HepG2 (cell line): Measurements from ENCODE around the gene HBB. TPM values are rescaled to one million over a fixed set of nuclear protein-coding genes. Genes with fewer than 3 reads are reported as not detected.

ENCODE experiments used
- ATAC-seq: fragments of 200-7000 bp; cut with Tn5 transposase; 3 replicates; pipeline ENCODE4 v1.9.1; 2020; ENCODE audit warnings: mild to moderate bottlenecking, moderate library complexity
- BruUV-seq: library from RNA; stranded (reverse); fragments of 400-500 nt; replicated peaks from 2 replicates; lab custom pipeline; 2021; lab: Mats Ljungman, UMichigan
- CTCF ChIA-PET: fragments of 300-600 bp; formaldehyde crosslinking; extraction: SDS; loops from one replicate; lab custom pipeline; 2021; ENCODE audit warnings: low total read pairs, inconsistent platforms, low intra/inter-chr PET ratio; lab: Yijun Ruan, JAX
- POLR2A ChIA-PET: fragments of 350-600 bp; sonication (Branson Sonifier 250); formaldehyde crosslinking; loops from one replicate; lab custom pipeline; 2020; ENCODE audit warnings: antibody characterized with exemption, inconsistent platforms; lab: Yijun Ruan, JAX
- DNase-seq: peaks from one replicate; pipeline ENCODE4 v3.0.0-alpha.2; 2015; ENCODE audit warnings: low spot score
- FAIRE-seq: peaks from 3 replicates; lab custom pipeline; 2011; peaks lifted over from hg19 to GRCh38; lab: Jason Lieb, UNC
- H2AFZ ChIP-seq: one replicate; pipeline ENCODE4 v1.6.1; 2011; ENCODE audit warnings: low read length, inconsistent platforms
- H3K27ac ChIP-seq: fragments of 300-600 bp; 3 replicates; pipeline ENCODE4 v1.8.0; 2011; ENCODE audit warnings: mixed run types, mild to moderate bottlenecking, mixed read lengths, low read length, inconsistent platforms; ENCODE audit not compliant: insufficient read depth; ENCODE audit errors: extremely low read length
- H3K27me3 ChIP-seq, 2 experiments: fragments of 200-600 bp in 1 of 2; 2 replicates in 1 of 2; 3 replicates in 1 of 2; pipeline versions ENCODE4 v1.6.0 to v1.8.0; 2011; ENCODE audit warnings: low read length in 2 of 2, mild to moderate bottlenecking in 2 of 2, moderate library complexity in 2 of 2, inconsistent platforms in 1 of 2; ENCODE audit not compliant: insufficient read depth in 2 of 2, control insufficient read depth in 1 of 2
- H3K36me3 ChIP-seq, 2 experiments: fragments of 200-600 bp in 1 of 2; replicated peaks in 1 of 2; 2 replicates in 1 of 2; 3 replicates in 1 of 2; pipeline versions ENCODE4 v1.5.1 to v1.8.0; 2011; ENCODE audit warnings: low read length in 2 of 2, inconsistent platforms in 1 of 2; ENCODE audit not compliant: insufficient read depth in 2 of 2, control insufficient read depth in 1 of 2
- H3K4me1 ChIP-seq: 2 replicates; pipeline ENCODE4 v1.5.1; 2012; ENCODE audit warnings: low read length, inconsistent platforms; ENCODE audit not compliant: insufficient read depth
- H3K4me2 ChIP-seq: 2 replicates; pipeline ENCODE4 v1.6.0; 2011; ENCODE audit warnings: low read depth, low read length, inconsistent platforms
- H3K4me3 ChIP-seq, 3 experiments: fragments of 200-600 bp in 1 of 3; sonication (generic), shearing (Covaris generic) in 1 of 3; replicated peaks in 1 of 3; 2 replicates each; pipeline ENCODE4 v1.5.1; 2011 to 2016; ENCODE audit warnings: low read length in 3 of 3, inconsistent platforms in 2 of 3, low read depth in 2 of 3, mild to moderate bottlenecking in 2 of 3, control low read depth in 1 of 3, mixed read lengths in 1 of 3; ENCODE audit not compliant: insufficient read depth in 1 of 3
- H3K79me2 ChIP-seq: one replicate; pipeline ENCODE4 v1.6.1; 2011; ENCODE audit warnings: low read length, inconsistent platforms; ENCODE audit not compliant: insufficient read depth
- H3K9ac ChIP-seq: 2 replicates; pipeline ENCODE4 v1.6.0; 2011; ENCODE audit warnings: mild to moderate bottlenecking, low read depth, low read length, inconsistent platforms; ENCODE audit not compliant: insufficient read depth
- H3K9me3 ChIP-seq: 2 replicates; pipeline ENCODE4 v1.5.1; 2012; ENCODE audit warnings: mild to moderate bottlenecking, low read length
- H4K20me1 ChIP-seq: 2 replicates; pipeline ENCODE4 v1.6.0; 2011; ENCODE audit warnings: inconsistent platforms, mild to moderate bottlenecking, low read length, moderate library complexity; ENCODE audit not compliant: insufficient read depth
- ARNTL ChIP-seq: sonication (generic); formaldehyde crosslinking; IDR thresholded peaks from 2 replicates; pipeline ENCODE4 v1.4.0; 2020; ENCODE audit warnings: mild to moderate bottlenecking, missing genetic modification reagents
- EHMT2 ChIP-seq: fragments of 200-600 bp; sonication (generic); IDR thresholded peaks from 2 replicates; pipeline ENCODE4 v1.7.0; 2017; ENCODE audit warnings: antibody characterized with exemption, low read depth, low read length, borderline replicate concordance
- KDM3A ChIP-seq: IDR thresholded peaks from 2 replicates; pipeline ENCODE4 v1.6.1; 2018; ENCODE audit warnings: low read depth, missing compliant biosample characterization
- SRSF9 ChIP-seq: fragments of 200-400 bp; formaldehyde crosslinking; IDR thresholded peaks from 2 replicates; pipeline ENCODE4 v1.6.1; 2018; ENCODE audit warnings: borderline replicate concordance, mild to moderate bottlenecking, low read depth, low read length; ENCODE audit not compliant: insufficient read depth, poor library complexity, severe bottlenecking
- ZC3H13 ChIP-seq: sonication (generic); formaldehyde crosslinking; IDR thresholded peaks from 2 replicates; pipeline ENCODE4 v1.8.1; 2023; ENCODE audit warnings: mild to moderate bottlenecking, missing genetic modification reagents, moderate library complexity
- ZNF121 ChIP-seq: sonication (generic); formaldehyde crosslinking; IDR thresholded peaks from 2 replicates; pipeline ENCODE4 v1.5.0; 2020; ENCODE audit warnings: mild to moderate bottlenecking, missing genetic modification reagents
- ZNF224 ChIP-seq: sonication (generic); formaldehyde crosslinking; IDR thresholded peaks from 2 replicates; pipeline ENCODE4 v1.5.0; 2020; ENCODE audit warnings: mild to moderate bottlenecking, missing genetic modification reagents
- ZNF572 ChIP-seq: sonication (generic); formaldehyde crosslinking; IDR thresholded peaks from 2 replicates; pipeline ENCODE4 v1.5.1; 2020; ENCODE audit warnings: mild to moderate bottlenecking, missing genetic modification reagents
- WGBS: methylation state at CpG from one replicate; pipeline ENCODE4 v1.1.6; 2017; ENCODE audit warnings: low lambda C conversion rate; 5-methylcytosine and 5-hydroxymethylcytosine counted together
- in situ Hi-C: cut with HindIII; loops from 2 replicates; pipeline ENCODE4 v1.10.0; 2017; ENCODE audit warnings: low pct_unique_long_range_greater_than_20kb; ENCODE audit not compliant: extremely low pct_ligation_motif_present
- intact Hi-C: fragments of 100-400 bp; cut with micrococcal nuclease; formaldehyde crosslinking; loops from one replicate; pipeline ENCODE4 v1.10.0; 2022; ENCODE audit not compliant: unreplicated experiment
- polyA plus RNA-seq, 8 experiments: library from polyadenylated mRNA; depleted of rRNA in 3 of 8; stranded (reverse) in 7 of 8; unstranded in 1 of 8; fragments of >200 nt; fragmentation: Illumina TruSeq in 4 of 8; extraction: Trizol in 4 of 8; gene quantifications; 2 replicates each; pipeline versions ENCODE4 v1.2.1 to v1.2.3, GENCODE V29; 2011 to 2016; ENCODE audit warnings: low read depth in 4 of 8, missing spikeins in 1 of 8, mixed read lengths in 1 of 8; ENCODE audit not compliant: insufficient read depth in 1 of 8
- total RNA-seq, 5 experiments: library from RNA; depleted of rRNA; stranded (reverse); fragments of >200 nt; fragmentation: Illumina TruSeq; extraction: Trizol; gene quantifications; 2 replicates each; pipeline ENCODE4 v1.2.3, GENCODE V29; 2016; ENCODE audit warnings: low read depth in 1 of 5
- TF ChIP-seq, protein P1 (sequence below): sonication (generic); formaldehyde crosslinking; IDR thresholded peaks from 2 replicates; pipeline ENCODE4 v1.5.0; 2020; ENCODE audit warnings: mild to moderate bottlenecking, missing genetic modification reagents, borderline replicate concordance
- TF ChIP-seq, protein P2 (sequence below): sonication (generic); formaldehyde crosslinking; IDR thresholded peaks from 2 replicates; pipeline ENCODE4 v1.5.1; 2020; ENCODE audit warnings: missing genetic modification reagents, mild to moderate bottlenecking, borderline replicate concordance
- TF ChIP-seq, protein P3 (sequence below): sonication (generic); formaldehyde crosslinking; IDR thresholded peaks from 2 replicates; pipeline ENCODE4 v1.5.1; 2020; ENCODE audit warnings: missing genetic modification reagents, mild to moderate bottlenecking, borderline replicate concordance

HBB gene
- total and polyA plus RNA-seq, 2 of the 13 experiments (the other 11 are each of a cell fraction or from before 2014, with no cell fraction given): not detected

DNA sequence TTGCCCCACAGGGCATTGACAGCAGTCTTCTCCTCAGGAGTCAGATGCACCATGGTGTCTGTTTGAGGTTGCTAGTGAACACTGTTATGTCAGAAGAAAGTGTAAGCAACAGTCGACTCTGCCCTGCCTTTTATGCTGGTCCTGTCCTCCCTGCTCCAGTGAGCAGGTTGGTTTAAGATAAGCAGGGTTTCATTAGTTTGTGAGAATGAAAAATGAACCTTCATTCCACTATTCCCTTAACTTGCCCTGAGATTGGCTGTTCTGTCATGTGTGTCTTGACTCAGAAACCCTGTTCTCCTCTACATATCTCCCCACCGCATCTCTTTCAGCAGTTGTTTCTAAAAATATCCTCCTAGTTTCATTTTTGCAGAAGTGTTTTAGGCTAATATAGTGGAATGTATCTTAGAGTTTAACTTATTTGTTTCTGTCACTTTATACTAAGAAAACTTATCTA lies 7.5 kb upstream of the HBB start, which contains the start of gene HBD:
HBD (minus strand) TSS at position 103 of the 454 bp plus-strand sequence; CDS start at position 53, 50 bp downstream.
- Histone ChIP-seq H4K20me1 (no peaks in the 10 kb centered on the region; the same call in 1 of the 2 replicates), H3K9ac (no peak within 1 kb of the TSS), H3K4me2 (no peak within 1 kb of the TSS), H3K27ac (no peak within 1 kb of the TSS), H3K4me1 (no peaks in the 10 kb centered on the region), H3K4me3 (no peak within 1 kb of the TSS), H3K27me3 (no peaks in the 10 kb centered on the region), H3K9me3 (no peaks in the 10 kb centered on the region), H3K79me2 (no peaks in the 10 kb centered on the region), H3K36me3 (no peaks in the 10 kb centered on the region), H2AFZ (no peak within 1 kb of the TSS)
- DNase-seq: no peak
- in situ Hi-C loops: no loop called here
- no peak for FAIRE-seq
- ChIA-PET POLR2A (no interaction called here), CTCF (no interaction called here)
- intact Hi-C loops: no loop called here
- 0% methylated on average over 2 of the region's 2 CpGs for WGBS
- TF ChIP-seq ZNF572 (CRISPR knock-in tag) (no peak), ZNF224 (no peak), ZC3H13 (no peak), ZNF121 (CRISPR knock-in tag) (no peak), ARNTL (no peak), KDM3A (CRISPR knock-in tag) (no peak), SRSF9 (no peak), EHMT2 (no peak)
- TF ChIP-seq, protein P1, sequence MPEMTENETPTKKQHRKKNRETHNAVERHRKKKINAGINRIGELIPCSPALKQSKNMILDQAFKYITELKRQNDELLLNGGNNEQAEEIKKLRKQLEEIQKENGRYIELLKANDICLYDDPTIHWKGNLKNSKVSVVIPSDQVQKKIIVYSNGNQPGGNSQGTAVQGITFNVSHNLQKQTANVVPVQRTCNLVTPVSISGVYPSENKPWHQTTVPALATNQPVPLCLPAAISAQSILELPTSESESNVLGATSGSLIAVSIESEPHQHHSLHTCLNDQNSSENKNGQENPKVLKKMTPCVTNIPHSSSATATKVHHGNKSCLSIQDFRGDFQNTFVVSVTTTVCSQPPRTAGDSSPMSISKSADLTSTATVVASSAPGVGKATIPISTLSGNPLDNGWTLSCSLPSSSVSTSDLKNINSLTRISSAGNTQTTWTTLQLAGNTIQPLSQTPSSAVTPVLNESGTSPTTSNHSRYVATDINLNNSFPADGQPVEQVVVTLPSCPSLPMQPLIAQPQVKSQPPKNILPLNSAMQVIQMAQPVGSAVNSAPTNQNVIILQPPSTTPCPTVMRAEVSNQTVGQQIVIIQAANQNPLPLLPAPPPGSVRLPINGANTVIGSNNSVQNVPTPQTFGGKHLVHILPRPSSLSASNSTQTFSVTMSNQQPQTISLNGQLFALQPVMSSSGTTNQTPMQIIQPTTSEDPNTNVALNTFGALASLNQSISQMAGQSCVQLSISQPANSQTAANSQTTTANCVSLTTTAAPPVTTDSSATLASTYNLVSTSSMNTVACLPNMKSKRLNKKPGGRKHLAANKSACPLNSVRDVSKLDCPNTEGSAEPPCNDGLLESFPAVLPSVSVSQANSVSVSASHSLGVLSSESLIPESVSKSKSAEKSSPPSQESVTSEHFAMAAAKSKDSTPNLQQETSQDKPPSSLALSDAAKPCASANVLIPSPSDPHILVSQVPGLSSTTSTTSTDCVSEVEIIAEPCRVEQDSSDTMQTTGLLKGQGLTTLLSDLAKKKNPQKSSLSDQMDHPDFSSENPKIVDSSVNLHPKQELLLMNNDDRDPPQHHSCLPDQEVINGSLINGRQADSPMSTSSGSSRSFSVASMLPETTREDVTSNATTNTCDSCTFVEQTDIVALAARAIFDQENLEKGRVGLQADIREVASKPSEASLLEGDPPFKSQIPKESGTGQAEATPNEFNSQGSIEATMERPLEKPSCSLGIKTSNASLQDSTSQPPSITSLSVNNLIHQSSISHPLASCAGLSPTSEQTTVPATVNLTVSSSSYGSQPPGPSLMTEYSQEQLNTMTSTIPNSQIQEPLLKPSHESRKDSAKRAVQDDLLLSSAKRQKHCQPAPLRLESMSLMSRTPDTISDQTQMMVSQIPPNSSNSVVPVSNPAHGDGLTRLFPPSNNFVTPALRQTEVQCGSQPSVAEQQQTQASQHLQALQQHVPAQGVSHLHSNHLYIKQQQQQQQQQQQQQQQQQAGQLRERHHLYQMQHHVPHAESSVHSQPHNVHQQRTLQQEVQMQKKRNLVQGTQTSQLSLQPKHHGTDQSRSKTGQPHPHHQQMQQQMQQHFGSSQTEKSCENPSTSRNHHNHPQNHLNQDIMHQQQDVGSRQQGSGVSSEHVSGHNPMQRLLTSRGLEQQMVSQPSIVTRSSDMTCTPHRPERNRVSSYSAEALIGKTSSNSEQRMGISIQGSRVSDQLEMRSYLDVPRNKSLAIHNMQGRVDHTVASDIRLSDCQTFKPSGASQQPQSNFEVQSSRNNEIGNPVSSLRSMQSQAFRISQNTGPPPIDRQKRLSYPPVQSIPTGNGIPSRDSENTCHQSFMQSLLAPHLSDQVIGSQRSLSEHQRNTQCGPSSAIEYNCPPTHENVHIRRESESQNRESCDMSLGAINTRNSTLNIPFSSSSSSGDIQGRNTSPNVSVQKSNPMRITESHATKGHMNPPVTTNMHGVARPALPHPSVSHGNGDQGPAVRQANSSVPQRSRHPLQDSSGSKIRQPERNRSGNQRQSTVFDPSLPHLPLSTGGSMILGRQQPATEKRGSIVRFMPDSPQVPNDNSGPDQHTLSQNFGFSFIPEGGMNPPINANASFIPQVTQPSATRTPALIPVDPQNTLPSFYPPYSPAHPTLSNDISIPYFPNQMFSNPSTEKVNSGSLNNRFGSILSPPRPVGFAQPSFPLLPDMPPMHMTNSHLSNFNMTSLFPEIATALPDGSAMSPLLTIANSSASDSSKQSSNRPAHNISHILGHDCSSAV (CRISPR knock-in tag): no peak
- TF ChIP-seq, protein P2, sequence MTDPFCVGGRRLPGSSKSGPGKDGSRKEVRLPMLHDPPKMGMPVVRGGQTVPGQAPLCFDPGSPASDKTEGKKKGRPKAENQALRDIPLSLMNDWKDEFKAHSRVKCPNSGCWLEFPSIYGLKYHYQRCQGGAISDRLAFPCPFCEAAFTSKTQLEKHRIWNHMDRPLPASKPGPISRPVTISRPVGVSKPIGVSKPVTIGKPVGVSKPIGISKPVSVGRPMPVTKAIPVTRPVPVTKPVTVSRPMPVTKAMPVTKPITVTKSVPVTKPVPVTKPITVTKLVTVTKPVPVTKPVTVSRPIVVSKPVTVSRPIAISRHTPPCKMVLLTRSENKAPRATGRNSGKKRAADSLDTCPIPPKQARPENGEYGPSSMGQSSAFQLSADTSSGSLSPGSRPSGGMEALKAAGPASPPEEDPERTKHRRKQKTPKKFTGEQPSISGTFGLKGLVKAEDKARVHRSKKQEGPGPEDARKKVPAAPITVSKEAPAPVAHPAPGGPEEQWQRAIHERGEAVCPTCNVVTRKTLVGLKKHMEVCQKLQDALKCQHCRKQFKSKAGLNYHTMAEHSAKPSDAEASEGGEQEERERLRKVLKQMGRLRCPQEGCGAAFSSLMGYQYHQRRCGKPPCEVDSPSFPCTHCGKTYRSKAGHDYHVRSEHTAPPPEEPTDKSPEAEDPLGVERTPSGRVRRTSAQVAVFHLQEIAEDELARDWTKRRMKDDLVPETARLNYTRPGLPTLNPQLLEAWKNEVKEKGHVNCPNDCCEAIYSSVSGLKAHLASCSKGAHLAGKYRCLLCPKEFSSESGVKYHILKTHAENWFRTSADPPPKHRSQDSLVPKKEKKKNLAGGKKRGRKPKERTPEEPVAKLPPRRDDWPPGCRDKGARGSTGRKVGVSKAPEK (CRISPR knock-in tag): no peak
- TF ChIP-seq, protein P3, sequence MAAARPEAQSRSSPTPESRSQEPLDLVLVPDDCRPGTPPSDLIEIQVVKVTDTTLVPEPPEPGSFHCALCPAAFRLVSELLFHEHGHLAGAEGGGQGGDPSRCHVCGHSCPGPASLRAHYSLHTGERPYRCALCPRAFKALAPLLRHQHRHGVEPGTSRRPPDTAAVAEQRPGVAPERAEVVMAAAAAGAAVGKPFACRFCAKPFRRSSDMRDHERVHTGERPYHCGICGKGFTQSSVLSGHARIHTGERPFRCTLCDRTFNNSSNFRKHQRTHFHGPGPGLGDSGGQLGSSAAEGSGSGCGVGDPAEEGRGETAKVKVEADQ (CRISPR knock-in tag): no peak
- no TSS peak for BruUV-seq
- ATAC-seq: no peak
